OCI-LY7 (cell line): ENCODE results near the gene RBKS. TPM values are rescaled to one million over a fixed set of nuclear protein-coding genes. Genes with fewer than 3 reads are reported as not detected.

Source experiments
- BruUV-seq: library from RNA; stranded (reverse); fragments of 400-500 nt; replicated peaks from 2 replicates; lab custom pipeline; 2021; lab: Mats Ljungman, UMichigan
- CTCF ChIA-PET: fragments of 300-600 bp; sonication (Branson Sonifier 250); formaldehyde crosslinking; loops from one replicate; lab custom pipeline; 2022; ENCODE audit warnings: antibody characterized with exemption; ENCODE audit not compliant: unreplicated experiment; lab: Charles Lee
- POLR2A ChIA-PET: fragments of 300-600 bp; sonication (Branson Sonifier 250); formaldehyde crosslinking; loops from one replicate; lab custom pipeline; 2022; ENCODE audit warnings: antibody characterized with exemption; lab: Charles Lee
- DNase-seq: peaks from one replicate; pipeline ENCODE4 v3.0.0-alpha.2; 2015; ENCODE audit warnings: low spot score
- H2AFZ ChIP-seq: fragments of 200-600 bp; sonication (generic), shearing (Covaris generic); 2 replicates; pipeline ENCODE4 v1.6.1; 2014; ENCODE audit warnings: mild to moderate bottlenecking, antibody characterized with exemption, low read length, moderate library complexity
- H3K27ac ChIP-seq: fragments of 200-600 bp; sonication (generic); 2 replicates; pipeline ENCODE4 v1.5.1; 2014; ENCODE audit warnings: mixed run types, low read depth, mild to moderate bottlenecking, moderate library complexity, low read length, inconsistent platforms; ENCODE audit not compliant: poor library complexity, severe bottlenecking
- H3K36me3 ChIP-seq: fragments of 200-600 bp; sonication (generic); 2 replicates; pipeline ENCODE4 v1.6.1; 2014; ENCODE audit warnings: mild to moderate bottlenecking, antibody characterized with exemption, low read length, moderate library complexity, mixed read lengths; ENCODE audit not compliant: insufficient read depth
- H3K4me1 ChIP-seq: fragments of 200-600 bp; sonication (generic); 2 replicates; pipeline ENCODE4 v1.5.1; 2014; ENCODE audit warnings: mild to moderate bottlenecking, low read length; ENCODE audit not compliant: insufficient read depth, poor library complexity, severe bottlenecking
- H3K4me2 ChIP-seq: fragments of 200-600 bp; sonication (generic); 2 replicates; pipeline ENCODE4 v1.6.1; 2014; ENCODE audit warnings: mild to moderate bottlenecking, low read length
- H3K4me3 ChIP-seq: fragments of 200-600 bp; sonication (generic); 2 replicates; pipeline ENCODE4 v1.5.1; 2014; ENCODE audit warnings: mild to moderate bottlenecking, low read depth, low read length; ENCODE audit not compliant: poor library complexity, severe bottlenecking
- H3K79me2 ChIP-seq: fragments of 200-600 bp; sonication (generic); 2 replicates; pipeline ENCODE4 v1.6.1; 2016; ENCODE audit warnings: low read depth, mild to moderate bottlenecking, low read length, moderate library complexity, mixed read lengths; ENCODE audit not compliant: insufficient read depth
- H3K9me2 ChIP-seq: fragments of 200-600 bp; sonication (generic); 2 replicates; pipeline ENCODE4 v1.6.1; 2016; ENCODE audit warnings: mild to moderate bottlenecking, low read length, mixed read lengths; ENCODE audit not compliant: insufficient read depth
- H3K9me3 ChIP-seq: fragments of 200-600 bp; sonication (generic); 2 replicates; pipeline ENCODE4 v1.6.1; 2014; ENCODE audit warnings: mild to moderate bottlenecking, mixed run types, low read length, mixed read lengths
- H4K20me1 ChIP-seq: fragments of 200-600 bp; sonication (generic); 2 replicates; pipeline ENCODE4 v1.6.1; 2014; ENCODE audit warnings: mild to moderate bottlenecking, antibody characterized with exemption, low read length, moderate library complexity, mixed read lengths; ENCODE audit not compliant: insufficient read depth
- CTCF ChIP-seq: fragments of 200-600 bp; sonication (generic); conservative IDR thresholded peaks from 2 replicates; pipeline ENCODE4 v1.5.1; 2014; ENCODE audit warnings: mild to moderate bottlenecking, antibody characterized with exemption, low read length, moderate library complexity, mixed read lengths
- EZH2phosphoT487 ChIP-seq: fragments of 200-600 bp; sonication (generic); IDR thresholded peaks from 2 replicates; pipeline ENCODE4 v1.6.1; 2018; ENCODE audit warnings: low read depth, borderline replicate concordance, mild to moderate bottlenecking, mixed run types, antibody characterized with exemption, low read length, moderate library complexity, mixed read lengths
- intact Hi-C: fragments of 100-400 bp; cut with micrococcal nuclease; formaldehyde crosslinking; loops from one replicate; pipeline ENCODE4 v1.10.0; 2022; ENCODE audit not compliant: unreplicated experiment
- total RNA-seq, 2 experiments: library from RNA; depleted of rRNA in 1 of 2; stranded (reverse); fragments of >200 nt in 1 of 2; shearing (Covaris generic) in 1 of 2; gene quantifications; 2 replicates each; pipeline ENCODE4 v1.2.3, GENCODE V29; 2014 to 2022

The RBKS gene
- total RNA-seq, 2 experiments from 2014 or later = 1.1 TPM

GRCh38 chr2:27925766-27926472, 35.7 kb upstream of the RBKS start:
- Histone ChIP-seq H3K9me2 (no peaks in the 10 kb centered on the region), H3K9me3 (no peaks in the 10 kb centered on the region), H3K27ac (no peak overlapping the region), H3K4me3 (no peak overlapping the region), H3K4me1 (no peaks in the 10 kb centered on the region), H2AFZ (no peak overlapping the region), H3K79me2 (no peaks in the 10 kb centered on the region), H3K36me3 (no peaks in the 10 kb centered on the region), H3K4me2 (no peak overlapping the region), H4K20me1 (no peaks in the 10 kb centered on the region)
- TF ChIP-seq CTCF (no peak), EZH2phosphoT487 (no peak)
- intact Hi-C loops = no loop called here
- no peak for DNase-seq
- ChIA-PET CTCF (no interaction called here), POLR2A (interaction anchor here (0.6 kb wide), 2 partner anchors 78 to 126 kb away, joined by 5 read pairs; no protein-coding TSS in a partner anchor)
- no TSS peak for BruUV-seq

GRCh38 chr2:27922842-27923241, 32.7 kb upstream of the RBKS start:
- no peaks in the 10 kb centered on the region for H3K9me3 ChIP-seq
- H3K36me3 ChIP-seq = no peaks in the 10 kb centered on the region
- ChIA-PET CTCF (no interaction called here), POLR2A (no interaction called here)
- H3K4me2 ChIP-seq = no peak overlapping the region
- intact Hi-C loops = no loop called here
- no peaks in the 10 kb centered on the region for H3K4me1 ChIP-seq
- H3K27ac ChIP-seq = no peak overlapping the region
- H3K79me2 ChIP-seq = no peaks in the 10 kb centered on the region
- no TSS peak for BruUV-seq
- TF ChIP-seq CTCF = no peak
- TF ChIP-seq EZH2phosphoT487 = no peak
- no peak for DNase-seq
- H3K4me3 ChIP-seq = no peak overlapping the region
- no peaks in the 10 kb centered on the region for H4K20me1 ChIP-seq
- H2AFZ ChIP-seq = no peak overlapping the region
- H3K9me2 ChIP-seq = no peaks in the 10 kb centered on the region

- H3K4me3 ChIP-seq = no peak overlapping the region
- no peak overlapping the region for H3K4me2 ChIP-seq
- H3K79me2 ChIP-seq = no peaks in the 10 kb centered on the region
- POLR2A ChIA-PET = no interaction called here
- no peaks in the 10 kb centered on the region for H3K36me3 ChIP-seq
- intact Hi-C loops = no loop called here
- H4K20me1 ChIP-seq = no peaks in the 10 kb centered on the region
- H3K9me2 ChIP-seq = no peaks in the 10 kb centered on the region
- CTCF ChIA-PET = no interaction called here
- no peak overlapping the region for H2AFZ ChIP-seq
- no peak for TF ChIP-seq EZH2phosphoT487
- TF ChIP-seq CTCF = no peak
- DNase-seq = no peak
- no peak overlapping the region for H3K27ac ChIP-seq
- H3K4me1 ChIP-seq = no peaks in the 10 kb centered on the region
- H3K9me3 ChIP-seq = no peaks in the 10 kb centered on the region
- no TSS peak for BruUV-seq
Measured at GRCh38 chr2:27921880-27922547, 31.8 kb upstream of the RBKS start.
